ENCODE data around the gene LRRK1.

Gene LRRK1

GRCh38 chr15:101020451-101020850 is 101.3 kb downstream of the LRRK1 start:
- Histone ChIP-seq H3K36me3 (ENCODE audit: control insufficient read depth, insufficient read depth, low read length) (peaks cover 52% of the 10 kb centered on the region), H3K4me3 (replicated peaks; ENCODE audit: low read depth, low read length) (no peak overlapping the region), H3K27me3 (replicated peaks; ENCODE audit: control insufficient read depth, insufficient read depth, low read length) (no peaks in the 10 kb centered on the region)
- TF ChIP-seq CTCF (IDR thresholded peaks at IDR 0.05; ENCODE audit: insufficient read depth, low read length, poor library complexity, severe bottlenecking), result no peak
- DNase-seq (ENCODE audit: extremely low read depth, insufficient read length), result no peak

GRCh38 chr15:101020945-101021344 is 101.8 kb downstream of the LRRK1 start:
- Histone ChIP-seq H3K36me3 (ENCODE audit: control insufficient read depth, insufficient read depth, low read length) (peaks cover 54% of the 10 kb centered on the region), H3K27me3 (replicated peaks; ENCODE audit: control insufficient read depth, insufficient read depth, low read length) (no peaks in the 10 kb centered on the region), H3K4me3 (replicated peaks; ENCODE audit: low read depth, low read length) (no peak overlapping the region)
- DNase-seq (ENCODE audit: extremely low read depth, insufficient read length), result no peak
- no peak for TF ChIP-seq CTCF (IDR thresholded peaks at IDR 0.05; ENCODE audit: insufficient read depth, low read length, poor library complexity, severe bottlenecking)

GRCh38 chr15:101022306-101022705 is 103.1 kb downstream of the LRRK1 start:
- Histone ChIP-seq H3K27me3 (replicated peaks; ENCODE audit: control insufficient read depth, insufficient read depth, low read length) (no peaks in the 10 kb centered on the region), H3K4me3 (replicated peaks; ENCODE audit: low read depth, low read length) (no peak overlapping the region), H3K36me3 (ENCODE audit: control insufficient read depth, insufficient read depth, low read length) (peaks cover 57% of the 10 kb centered on the region)
- TF ChIP-seq CTCF (IDR thresholded peaks at IDR 0.05; ENCODE audit: insufficient read depth, low read length, poor library complexity, severe bottlenecking), result no peak
- no peak for DNase-seq (ENCODE audit: extremely low read depth, insufficient read length)

GRCh38 chr15:101022876-101023275 is 103.7 kb downstream of the LRRK1 start:
- no peak for TF ChIP-seq CTCF (IDR thresholded peaks at IDR 0.05; ENCODE audit: insufficient read depth, low read length, poor library complexity, severe bottlenecking)
- H3K4me3 ChIP-seq (replicated peaks; ENCODE audit: low read depth, low read length), result no peak overlapping the region
- peaks cover 59% of the 10 kb centered on the region for H3K36me3 ChIP-seq (ENCODE audit: control insufficient read depth, insufficient read depth, low read length)
- no peak for DNase-seq (ENCODE audit: extremely low read depth, insufficient read length)
- no peaks in the 10 kb centered on the region for H3K27me3 ChIP-seq (replicated peaks; ENCODE audit: control insufficient read depth, insufficient read depth, low read length)

GRCh38 chr15:101023501-101024072 is 104.4 kb downstream of the LRRK1 start:
- DNase-seq (ENCODE audit: extremely low read depth, insufficient read length), result no peak
- H3K27me3 ChIP-seq (replicated peaks; ENCODE audit: control insufficient read depth, insufficient read depth, low read length), result no peaks in the 10 kb centered on the region

More at GRCh38 chr15:101023501-101024072, 104.4 kb downstream of the LRRK1 start:
- no peak for TF ChIP-seq CTCF (IDR thresholded peaks at IDR 0.05; ENCODE audit: insufficient read depth, low read length, poor library complexity, severe bottlenecking)
- Histone ChIP-seq H3K4me3 (replicated peaks; ENCODE audit: low read depth, low read length) (no peak overlapping the region), H3K36me3 (ENCODE audit: control insufficient read depth, insufficient read depth, low read length) (peaks cover 64% of the 10 kb centered on the region)

Data from GM06990 (cell line).